Skeletal muscle tissue (tissue), 4 donors: ENCODE measurements around the gene HLX. TPM values are rescaled to one million over a fixed set of nuclear protein-coding genes. Genes with fewer than 3 reads are reported as not detected.

ENCODE experiments used
- H3K27ac ChIP-seq: one replicate; pipeline ENCODE4 v1.7.0; 2013; ENCODE audit warnings: mild to moderate bottlenecking, low read depth, low read length, inconsistent platforms
- H3K27me3 ChIP-seq, 3 donors: one replicate each; pipeline ENCODE4 v1.7.0; 2013; ENCODE audit warnings: low read length in 3 of 3; ENCODE audit not compliant: control insufficient read depth in 3 of 3, insufficient read depth in 3 of 3
- H3K36me3 ChIP-seq, 3 donors: one replicate each; pipeline ENCODE4 v1.7.0; 2013; ENCODE audit warnings: low read length in 3 of 3; ENCODE audit not compliant: control insufficient read depth in 3 of 3, insufficient read depth in 3 of 3
- H3K4me1 ChIP-seq, 3 donors: one replicate each; pipeline ENCODE4 v1.7.0; 2013; ENCODE audit warnings: low read length in 3 of 3, mild to moderate bottlenecking in 3 of 3; ENCODE audit not compliant: control insufficient read depth in 3 of 3, insufficient read depth in 3 of 3
- H3K4me3 ChIP-seq, 3 donors: one replicate each; pipeline ENCODE4 v1.7.0; 2013; ENCODE audit warnings: low read length in 3 of 3
- H3K9ac ChIP-seq, 3 donors: one replicate each; pipeline ENCODE4 v1.7.0; 2013; ENCODE audit warnings: low read length in 3 of 3, mild to moderate bottlenecking in 3 of 3, moderate library complexity in 2 of 3, low read depth in 1 of 3
- H3K9me3 ChIP-seq, 3 donors: one replicate each; pipeline ENCODE4 v1.7.0; 2013; ENCODE audit warnings: low read length in 3 of 3; ENCODE audit not compliant: control insufficient read depth in 3 of 3
- total RNA-seq: library from RNA; depleted of rRNA; stranded (reverse); fragments of >200 nt; gene quantifications from one replicate; pipeline ENCODE4 v1.2.3, GENCODE V29; 2014
- donor health status: Osteomylitis.

HLX gene
- total RNA-seq, 1 donor from 2014 or later = 9.9 TPM

DNA sequence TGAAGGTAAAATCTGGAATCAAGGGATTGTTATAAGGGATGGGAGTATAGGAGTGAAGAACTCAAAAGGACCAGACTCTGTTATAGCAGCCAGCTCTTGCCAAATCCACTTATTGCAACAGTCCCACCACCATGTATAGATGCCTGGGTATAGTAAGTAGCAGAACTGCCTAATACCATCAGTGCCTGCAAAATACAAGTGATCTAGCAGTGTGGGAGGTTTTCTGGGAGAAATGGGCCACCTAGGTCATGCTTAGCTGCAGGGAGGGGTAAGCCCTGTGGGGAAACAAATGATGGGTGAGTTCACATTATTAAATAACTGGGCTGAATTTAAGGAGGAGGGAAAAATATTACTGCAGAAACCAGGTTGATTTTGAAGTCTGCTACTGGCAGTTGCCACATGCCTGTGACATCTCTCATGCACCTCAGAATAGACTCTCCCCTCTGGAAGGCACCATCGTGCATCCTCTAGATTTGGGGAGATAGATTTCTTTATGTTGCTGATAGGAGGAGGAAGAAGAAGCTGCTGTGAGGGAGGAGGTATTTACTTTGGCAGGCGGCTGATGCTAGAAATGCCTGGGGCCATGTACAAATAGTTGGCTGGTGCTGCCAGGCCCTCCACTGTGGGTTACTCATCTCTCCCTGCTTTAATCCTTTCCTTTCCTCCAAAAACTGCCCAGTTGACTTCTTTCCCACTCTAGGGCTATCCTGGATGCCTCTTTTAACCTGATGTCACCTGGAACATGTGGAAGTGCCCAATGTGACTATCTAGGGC is 27.5 kb downstream of the HLX start:
- Histone ChIP-seq H3K4me1 (no peaks in the 10 kb centered on the region), H3K4me3 (no peak overlapping the region), H3K27me3 (peaks cover 0 to 2% (median 0%) of the 10 kb centered on the region in 3 donors), H3K36me3 (no peaks in the 10 kb centered on the region), H3K27ac (no peak overlapping the region), H3K9ac (no peak overlapping the region), H3K9me3 (no peaks in the 10 kb centered on the region)

DNA sequence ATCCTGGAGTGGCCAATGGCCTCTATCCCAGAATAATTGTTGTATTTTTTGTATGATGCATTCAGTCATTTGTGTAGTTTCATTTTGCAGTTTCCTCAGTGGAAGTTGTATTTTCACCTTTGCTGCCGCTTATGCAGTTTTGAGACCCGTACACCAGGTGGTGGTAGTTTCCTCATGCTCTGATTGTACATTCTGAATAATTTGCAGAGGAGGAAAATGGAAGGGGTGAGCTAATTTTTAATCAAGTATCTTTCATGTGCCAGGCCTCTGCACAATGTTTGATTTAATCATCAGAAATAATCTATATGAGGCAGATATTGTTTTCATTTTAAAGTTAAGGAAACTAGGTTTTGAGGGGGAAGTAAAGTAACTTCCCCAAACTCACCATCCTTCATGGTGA is 29.5 kb downstream of the HLX start:
- Histone ChIP-seq H3K36me3 (no peaks in the 10 kb centered on the region), H3K4me3 (no peak overlapping the region), H3K4me1 (no peaks in the 10 kb centered on the region), H3K27ac (no peak overlapping the region), H3K9ac (no peak overlapping the region), H3K9me3 (no peaks in the 10 kb centered on the region), H3K27me3 (peaks cover 0 to 2% (median 0%) of the 10 kb centered on the region in 3 donors)

DNA sequence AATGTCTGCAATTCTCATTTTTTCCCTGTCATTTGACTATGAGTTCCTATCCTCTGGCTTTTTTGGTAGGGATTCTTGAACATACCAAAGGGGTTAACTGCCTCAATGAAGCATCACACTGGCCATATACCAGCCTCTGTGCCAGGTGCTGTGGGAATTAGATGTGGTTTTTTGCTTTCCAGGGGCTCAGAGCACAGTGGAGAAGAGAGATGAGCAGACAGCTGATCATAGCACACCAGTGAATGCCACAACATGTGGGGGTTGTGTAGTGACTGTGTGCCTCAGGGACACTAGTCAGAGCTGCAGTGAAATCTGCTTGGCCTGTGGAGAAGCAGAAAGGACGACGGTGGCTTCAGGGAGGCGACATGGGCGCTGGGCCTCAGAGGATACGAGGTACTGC is 30.8 kb downstream of the HLX start:
- no peak overlapping the region for H3K27ac ChIP-seq
- H3K9ac ChIP-seq = no peak overlapping the region
- H3K27me3 ChIP-seq = peaks cover 0 to 2% (median 0%) of the 10 kb centered on the region in 3 donors
- H3K4me1 ChIP-seq = no peaks in the 10 kb centered on the region
- H3K9me3 ChIP-seq = no peaks in the 10 kb centered on the region
- no peaks in the 10 kb centered on the region for H3K36me3 ChIP-seq
- H3K4me3 ChIP-seq = no peak overlapping the region

DNA sequence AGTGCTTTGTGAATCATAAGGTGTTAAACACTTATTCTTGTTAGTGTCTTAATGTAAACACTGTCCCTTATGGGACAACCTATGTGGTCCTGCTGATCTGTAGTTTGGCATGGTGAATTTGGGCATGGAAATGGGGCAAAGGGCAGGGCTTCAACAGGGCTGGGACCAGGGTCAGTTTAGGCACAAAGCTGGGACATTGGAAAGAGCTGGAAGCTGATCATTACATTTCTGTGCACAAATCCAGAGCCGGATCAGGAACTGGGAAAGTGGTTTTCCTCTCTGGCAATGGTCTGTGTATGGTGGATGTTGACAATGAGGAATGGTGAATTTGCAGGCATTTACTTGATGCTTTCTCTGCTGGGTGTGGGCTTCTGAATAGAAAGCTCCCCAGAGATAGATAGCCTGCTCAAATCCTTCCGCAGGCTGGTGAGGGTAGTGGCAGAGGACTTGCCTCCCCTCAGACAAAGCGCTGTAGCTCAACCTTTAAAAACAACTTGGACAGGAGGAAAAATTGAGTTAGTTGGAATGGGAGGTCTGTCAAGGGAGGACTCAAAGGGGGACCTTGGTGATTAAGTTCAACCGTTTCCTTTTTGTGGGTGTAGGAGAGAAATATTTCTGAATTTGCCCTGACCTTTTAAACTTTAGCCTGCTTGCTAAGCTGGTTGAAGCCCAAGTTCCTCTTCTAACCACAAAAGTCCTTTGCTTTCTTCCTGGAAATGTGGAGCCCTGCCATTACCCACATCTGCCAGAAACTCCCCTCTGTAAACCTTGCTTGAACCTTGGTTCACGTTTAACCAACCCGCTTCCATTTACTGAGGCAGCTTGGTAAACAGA is 35.3 kb downstream of the HLX start:
- Histone ChIP-seq H3K27me3 (no peaks in the 10 kb centered on the region), H3K4me3 (no peak overlapping the region), H3K27ac (no peak overlapping the region), H3K36me3 (no peaks in the 10 kb centered on the region), H3K4me1 (peaks cover 0 to 4% (median 0%) of the 10 kb centered on the region in 3 donors), H3K9ac (no peak overlapping the region), H3K9me3 (no peaks in the 10 kb centered on the region)

DNA sequence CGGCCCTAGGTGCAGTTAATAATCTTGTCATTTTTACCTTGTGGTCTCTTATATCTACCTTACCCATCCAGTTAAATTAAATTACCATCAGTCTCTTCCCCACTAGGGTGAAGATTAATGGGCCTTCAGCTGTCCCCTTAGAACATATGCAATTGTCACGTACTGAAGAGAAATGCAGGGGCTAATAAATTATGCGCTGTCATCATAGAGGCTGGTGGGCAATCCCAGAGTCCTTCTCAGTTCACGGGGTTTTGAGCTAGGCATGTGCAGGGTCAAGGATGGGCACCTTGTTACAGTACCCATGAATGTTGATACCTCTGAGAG is 35.8 kb downstream of the HLX start:
- H3K4me3 ChIP-seq = no peak overlapping the region
- H3K9me3 ChIP-seq = no peaks in the 10 kb centered on the region
- no peak overlapping the region for H3K27ac ChIP-seq
- H3K27me3 ChIP-seq = no peaks in the 10 kb centered on the region
- H3K9ac ChIP-seq = no peak overlapping the region
- no peaks in the 10 kb centered on the region for H3K36me3 ChIP-seq
- H3K4me1 ChIP-seq = peaks cover 0 to 4% (median 0%) of the 10 kb centered on the region in 3 donors

DNA sequence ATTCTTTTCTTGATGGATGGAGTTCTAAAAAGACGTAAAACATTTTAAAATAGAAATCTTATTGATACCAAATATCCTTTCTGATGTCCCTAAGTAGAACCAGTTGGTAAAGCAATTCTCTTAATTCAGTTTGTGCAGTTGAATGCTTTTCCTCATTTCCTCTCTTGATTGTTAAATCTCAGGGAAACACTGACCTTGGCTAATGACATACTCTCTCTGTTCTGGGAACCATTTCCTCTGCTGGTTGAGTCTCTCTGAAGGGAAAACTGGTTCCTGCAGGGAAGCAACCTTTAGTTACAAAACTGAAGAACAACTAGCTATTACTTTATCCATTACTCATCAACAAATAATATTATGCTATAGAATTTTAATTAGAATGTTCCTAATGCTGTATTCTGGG is 36.7 kb downstream of the HLX start:
- H3K36me3 ChIP-seq = no peaks in the 10 kb centered on the region
- H3K9ac ChIP-seq = no peak overlapping the region
- no peak overlapping the region for H3K4me3 ChIP-seq
- H3K9me3 ChIP-seq = no peaks in the 10 kb centered on the region
- H3K27ac ChIP-seq = no peak overlapping the region
- H3K4me1 ChIP-seq = peaks cover 0 to 4% (median 0%) of the 10 kb centered on the region in 3 donors
- H3K27me3 ChIP-seq = no peaks in the 10 kb centered on the region

DNA sequence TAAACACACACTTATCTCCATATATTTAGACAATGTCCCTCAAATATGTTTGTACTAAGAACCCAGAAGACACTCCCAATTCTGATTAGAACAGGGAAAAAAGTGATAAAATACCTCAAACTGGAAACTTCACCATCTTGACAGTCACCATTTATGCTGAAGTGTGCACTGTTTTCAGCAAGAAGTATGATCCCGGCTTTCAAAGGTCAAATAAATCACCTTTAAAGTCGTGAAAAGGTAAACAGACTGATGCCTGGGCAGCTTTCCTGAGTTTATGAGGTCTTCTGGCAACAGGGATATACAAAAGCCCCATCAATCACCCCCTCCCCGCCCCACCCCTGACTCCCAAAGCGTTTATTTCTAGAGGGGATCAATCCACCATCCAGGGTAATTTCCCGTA is 37.9 kb downstream of the HLX start:
- Histone ChIP-seq H3K27ac (no peak overlapping the region), H3K4me1 (peaks cover 0 to 4% (median 0%) of the 10 kb centered on the region in 3 donors), H3K9ac (no peak overlapping the region), H3K27me3 (no peaks in the 10 kb centered on the region), H3K9me3 (no peaks in the 10 kb centered on the region), H3K36me3 (no peaks in the 10 kb centered on the region), H3K4me3 (no peak overlapping the region)

DNA sequence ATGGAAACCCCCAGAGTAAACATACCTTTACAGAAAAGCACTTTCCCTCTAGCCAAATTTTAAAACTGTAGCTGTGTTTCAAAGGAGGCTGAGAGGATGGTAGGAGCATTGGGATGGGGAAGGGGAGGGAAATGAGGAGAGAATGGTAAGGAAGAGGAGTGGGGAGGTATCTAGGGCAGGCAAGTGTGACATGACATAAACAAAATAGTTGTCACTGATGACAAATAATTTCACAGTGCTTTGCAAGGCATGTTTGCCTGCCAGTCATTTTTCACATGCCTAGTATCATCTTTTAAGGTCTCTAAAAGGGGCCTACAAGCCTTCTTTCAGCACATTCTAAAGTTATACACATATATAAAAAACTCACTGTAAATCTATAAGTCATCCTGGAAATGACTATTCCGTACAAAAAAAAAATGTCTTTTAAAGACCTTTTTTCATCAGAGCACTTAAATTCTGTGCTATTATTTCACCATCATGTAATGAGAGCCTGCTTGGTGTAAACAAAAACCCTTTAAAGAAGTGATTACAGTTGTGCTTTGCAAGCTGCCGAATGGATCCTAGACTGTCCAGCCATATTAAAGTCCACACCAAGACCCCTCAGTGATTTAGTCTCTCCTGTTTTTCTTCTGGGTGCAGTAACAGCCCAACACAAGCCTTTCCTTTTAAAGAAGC is 38.4 kb downstream of the HLX start:
- Histone ChIP-seq H3K27me3 (no peaks in the 10 kb centered on the region), H3K9me3 (no peaks in the 10 kb centered on the region), H3K9ac (no peak overlapping the region), H3K27ac (no peak overlapping the region), H3K4me3 (no peak overlapping the region), H3K36me3 (no peaks in the 10 kb centered on the region), H3K4me1 (peaks cover 0 to 4% (median 0%) of the 10 kb centered on the region in 3 donors)

DNA sequence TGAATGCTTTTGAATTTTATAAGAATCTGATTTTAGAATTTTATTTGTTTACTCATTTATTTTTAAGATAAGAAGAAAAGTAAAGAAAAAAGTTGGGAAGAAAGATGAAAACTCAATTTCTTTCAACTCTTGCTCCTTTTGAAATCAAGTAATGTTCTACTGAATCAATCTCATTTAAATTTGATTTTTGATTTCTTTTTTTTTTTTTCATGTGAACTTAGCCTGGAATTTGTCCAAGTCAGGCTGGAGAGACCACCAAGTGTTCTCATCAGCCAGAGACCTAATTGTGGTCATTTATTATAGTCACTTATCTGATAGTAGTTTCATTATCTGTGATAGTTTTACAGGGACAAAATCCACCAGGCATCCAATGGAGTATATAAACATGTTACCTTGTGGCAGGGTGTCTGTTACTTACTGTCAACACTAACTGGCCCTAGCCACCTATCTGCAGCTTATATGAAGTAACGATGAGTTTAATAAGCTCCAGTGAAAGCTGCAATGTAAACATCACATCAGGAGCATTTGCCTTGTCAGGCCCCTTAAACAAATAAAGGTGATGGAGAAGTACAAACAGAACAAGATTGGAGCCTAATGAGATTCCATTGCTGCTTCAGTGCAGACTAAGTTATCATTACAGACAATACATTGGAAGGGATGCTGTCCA is 39.2 kb downstream of the HLX start:
- Histone ChIP-seq H3K36me3 (no peaks in the 10 kb centered on the region), H3K4me1 (peaks cover 0 to 4% (median 0%) of the 10 kb centered on the region in 3 donors), H3K4me3 (no peak overlapping the region), H3K9me3 (no peaks in the 10 kb centered on the region), H3K9ac (no peak overlapping the region), H3K27ac (no peak overlapping the region), H3K27me3 (no peaks in the 10 kb centered on the region)
